Activated naive CD4-positive, alpha-beta T cell treated with anti-CD3 and anti-CD28 coated beads, Interleukin-2, amount 50 U/mL, for 72 hours (primary cell): ENCODE results near the gene FTL. TPM values are rescaled to one million over a fixed set of nuclear protein-coding genes. Genes with fewer than 3 reads are reported as not detected.
"Not testable (repeated sequence)": the region's sequence is repeated elsewhere in the genome, so short reads cannot be mapped to it uniquely, and the experiment has no call there.

Source experiments
- ATAC-seq, 2 donors: fragments of 150-1000 bp; cut with Tn5 transposase; 2 replicates each; pipeline ENCODE4 v1.10.0; 2021; ENCODE audit warnings: mild to moderate bottlenecking in 2 of 2, moderate library complexity in 2 of 2
- DNase-seq, 2 donors: peaks; one replicate each; pipeline ENCODE4 v3.0.0; 2021 to 2022; ENCODE audit warnings: low spot score in 2 of 2
- H3K27ac Mint-ChIP-seq, 2 donors: one replicate each; pipeline ENCODE4 v1.8.0; 2022; ENCODE audit warnings: mild to moderate bottlenecking in 2 of 2, mixed read lengths in 2 of 2
- H3K36me3 Mint-ChIP-seq, 2 donors: one replicate each; pipeline ENCODE4 v1.8.0; 2022; ENCODE audit warnings: mixed read lengths in 2 of 2
- H3K9me3 Mint-ChIP-seq, 2 donors: one replicate each; pipeline ENCODE4 v1.8.0; 2022; ENCODE audit warnings: mixed read lengths in 2 of 2
- total RNA-seq, 2 donors: library from RNA; stranded (reverse); gene quantifications; one replicate each; pipeline ENCODE4 v1.2.3, GENCODE V29; 2022

The FTL gene
- total RNA-seq: 1,000 to 10,000 TPM; 1,148 to 2,898 TPM

DNA sequence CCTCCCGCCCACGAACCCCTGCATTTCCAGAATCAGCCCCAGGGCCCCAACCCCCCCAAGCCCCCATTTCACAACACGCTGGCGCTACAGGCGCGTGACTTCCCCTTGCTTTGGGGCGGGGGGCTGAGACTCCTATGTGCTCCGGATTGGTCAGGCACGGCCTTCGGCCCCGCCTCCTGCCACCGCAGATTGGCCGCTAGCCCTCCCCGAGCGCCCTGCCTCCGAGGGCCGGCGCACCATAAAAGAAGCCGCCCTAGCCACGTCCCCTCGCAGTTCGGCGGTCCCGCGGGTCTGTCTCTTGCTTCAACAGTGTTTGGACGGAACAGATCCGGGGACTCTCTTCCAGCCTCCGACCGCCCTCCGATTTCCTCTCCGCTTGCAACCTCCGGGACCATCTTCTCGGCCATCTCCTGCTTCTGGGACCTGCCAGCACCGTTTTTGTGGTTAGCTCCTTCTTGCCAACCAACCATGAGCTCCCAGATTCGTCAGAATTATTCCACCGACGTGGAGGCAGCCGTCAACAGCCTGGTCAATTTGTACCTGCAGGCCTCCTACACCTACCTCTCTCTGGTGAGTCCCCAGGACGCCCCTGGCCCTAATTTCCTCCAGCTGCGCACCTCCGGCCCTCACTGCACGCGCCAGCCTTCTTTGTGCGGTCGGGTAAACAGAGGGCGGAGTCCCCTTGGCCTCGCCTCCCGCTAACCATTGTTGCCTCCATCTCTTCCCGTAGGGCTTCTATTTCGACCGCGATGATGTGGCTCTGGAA is at the start of gene FTL:
Gene FTL (plus strand): TSS at position 270 of the 766 bp plus-strand sequence. CDS start 199 bp downstream, at position 469.
- H3K36me3 Mint-ChIP-seq: peaks cover 19 to 22% of the 10 kb centered on the region in 2 donors
- H3K27ac Mint-ChIP-seq: peak within 1 kb of the TSS; percentile 96 to 100
- ATAC-seq: peak; percentile 66 to 72

DNA sequence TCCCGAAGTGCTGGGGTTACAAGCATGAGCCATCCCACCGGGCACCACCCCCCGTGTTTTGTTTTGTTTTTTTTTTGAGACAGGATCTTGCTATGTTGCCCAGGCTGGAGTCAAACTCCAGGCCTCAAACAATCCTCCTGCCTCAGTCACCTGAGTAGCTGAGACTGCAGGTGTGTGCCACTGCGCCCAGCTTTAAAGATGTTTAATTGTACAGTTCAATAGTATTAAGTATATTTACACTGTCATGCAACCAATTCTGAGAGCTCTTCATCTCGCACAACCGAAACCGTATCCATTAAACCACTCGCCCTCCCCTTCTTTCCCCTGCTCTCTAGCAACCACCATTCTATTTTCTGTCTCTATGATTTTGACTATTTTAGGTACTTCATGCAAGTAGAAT is 49.4 kb upstream of the FTL start:
- Mint-ChIP-seq H3K27ac (peak overlapping the region in 1 of 2 donors; percentile 0), H3K36me3 (peaks cover 6 to 27% of the 10 kb centered on the region in 2 donors), H3K9me3 (no peaks in the 10 kb centered on the region)
- ATAC-seq: no peak
- DNase-seq: no peak

More for the DNA sequence above, at the start of gene FTL:
- peak; percentile 95 to 96 for DNase-seq
- no peaks in the 10 kb centered on the region for H3K9me3 Mint-ChIP-seq

- peak overlapping the region in 1 of 2 donors; percentile 59 for H3K27ac Mint-ChIP-seq
Observed at GRCh38 chr19:48918071-48918470, 47.0 kb upstream of the FTL start.

DNA sequence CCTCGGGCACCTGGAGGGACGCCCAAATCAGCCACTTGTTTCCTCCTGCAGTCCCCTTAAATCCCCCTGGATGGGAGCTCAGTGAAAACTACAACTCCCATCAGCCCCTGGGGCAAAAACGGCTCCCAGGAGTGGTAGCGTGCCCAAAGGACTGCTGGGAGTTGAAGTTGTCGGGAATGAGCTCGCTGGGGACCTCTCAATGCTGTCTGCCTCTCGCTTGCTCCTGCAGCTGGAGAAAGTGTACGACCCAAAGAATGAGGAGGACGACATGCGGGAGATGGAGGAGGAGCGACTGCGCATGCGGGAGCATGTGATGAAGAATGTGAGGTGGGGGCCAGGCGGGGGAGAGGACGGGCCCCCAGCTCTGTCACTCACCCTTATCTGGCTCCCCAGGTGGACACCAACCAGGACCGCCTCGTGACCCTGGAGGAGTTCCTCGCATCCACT is 46.3 kb upstream of the FTL start:
- peaks cover 6 to 21% of the 10 kb centered on the region in 2 donors for H3K36me3 Mint-ChIP-seq
- no peaks in the 10 kb centered on the region for H3K9me3 Mint-ChIP-seq
- DNase-seq (no peak), ATAC-seq (peak in 1 of 2 donors; percentile 64)
- peak overlapping the region in 1 of 2 donors; percentile 56 for H3K27ac Mint-ChIP-seq

More at GRCh38 chr19:48918071-48918470, 47.0 kb upstream of the FTL start:
- no peaks in the 10 kb centered on the region for H3K9me3 Mint-ChIP-seq
- ATAC-seq: no peak
- DNase-seq: no peak
- H3K36me3 Mint-ChIP-seq: peaks cover 6 to 22% of the 10 kb centered on the region in 2 donors

- Mint-ChIP-seq H3K27ac (peak overlapping the region in 1 of 2 donors; percentile 68), H3K36me3 (peaks cover 3 to 18% of the 10 kb centered on the region in 2 donors)
- H3K9me3 Mint-ChIP-seq, DNase-seq, ATAC-seq: not testable (repeated sequence)
Observed at GRCh38 chr19:48919271-48919670, 45.8 kb upstream of the FTL start.

DNA sequence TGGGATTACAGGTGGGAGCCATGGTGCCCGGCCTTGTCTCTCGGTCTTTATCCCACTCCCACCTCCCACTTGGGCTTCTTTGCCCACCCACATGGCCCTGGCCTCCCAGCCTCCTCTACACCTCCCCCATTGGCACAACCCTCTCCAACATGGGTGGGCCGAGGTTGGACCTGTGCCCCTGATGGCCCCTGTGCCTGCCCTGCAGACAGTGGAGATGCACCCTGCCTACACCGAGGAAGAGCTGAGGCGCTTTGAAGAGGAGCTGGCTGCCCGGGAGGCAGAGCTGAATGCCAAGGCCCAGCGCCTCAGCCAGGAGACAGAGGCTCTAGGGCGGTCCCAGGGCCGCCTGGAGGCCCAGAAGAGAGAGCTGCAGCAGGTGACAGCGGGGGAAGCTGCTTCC is 44.2 kb upstream of the FTL start:
- no peak for ATAC-seq
- H3K27ac Mint-ChIP-seq: peak overlapping the region in 1 of 2 donors; percentile 58
- peaks cover 0 to 15% of the 10 kb centered on the region in 2 donors for H3K36me3 Mint-ChIP-seq
- H3K9me3 Mint-ChIP-seq: no peaks in the 10 kb centered on the region
- no peak for DNase-seq

- no peak for ATAC-seq
- Mint-ChIP-seq H3K9me3 (no peaks in the 10 kb centered on the region), H3K36me3 (peaks cover 0 to 15% of the 10 kb centered on the region in 2 donors)
Observed at GRCh38 chr19:48921721-48922500, 43.2 kb upstream of the FTL start.

GRCh38 chr19:48922548-48923490 is 42.3 kb upstream of the FTL start:
- DNase-seq: no peak
- H3K9me3 Mint-ChIP-seq: no peaks in the 10 kb centered on the region
- no peak for ATAC-seq
- H3K27ac Mint-ChIP-seq: peak overlapping the region; percentile 67 to 92
- H3K36me3 Mint-ChIP-seq: peaks cover 0 to 15% of the 10 kb centered on the region in 2 donors

More at GRCh38 chr19:48921721-48922500, 43.2 kb upstream of the FTL start:
- no peak for DNase-seq
- H3K27ac Mint-ChIP-seq: peak overlapping the region in 1 of 2 donors; percentile 58

DNA sequence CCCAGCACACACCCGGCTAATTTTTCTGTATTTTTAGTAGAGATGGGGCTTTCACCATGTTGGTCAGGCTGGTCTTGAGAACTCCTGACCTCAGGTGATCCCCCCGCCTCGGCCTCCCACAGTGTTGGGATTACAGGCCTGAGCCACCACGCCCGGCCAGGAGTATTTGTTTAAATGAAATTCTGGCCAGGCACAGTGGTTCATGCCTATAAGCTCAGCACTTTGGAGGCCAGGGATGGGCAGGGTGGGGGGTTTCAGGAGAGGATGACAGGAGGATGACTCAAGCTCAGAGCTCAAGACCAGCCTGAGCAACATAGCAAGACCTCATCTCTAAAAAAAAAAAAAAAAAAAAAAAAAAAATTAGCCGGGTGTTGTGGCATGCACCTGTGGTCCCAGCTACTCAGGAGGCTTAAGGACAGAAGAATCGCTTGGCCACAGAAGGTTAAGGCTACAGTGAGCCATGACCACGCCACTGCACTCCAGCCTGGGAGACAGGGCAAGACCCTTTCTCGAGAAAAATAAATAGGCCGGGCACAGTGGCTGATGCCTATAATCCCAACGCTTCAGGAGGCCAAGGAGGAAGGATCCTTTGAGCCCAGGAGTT is 39.8 kb upstream of the FTL start:
- ATAC-seq (peak in 1 of 2 donors; percentile 66), DNase-seq (no peak)
- Mint-ChIP-seq H3K27ac (peak overlapping the region in 1 of 2 donors; percentile 80), H3K9me3 (no peaks in the 10 kb centered on the region), H3K36me3 (peaks cover 0 to 9% of the 10 kb centered on the region in 2 donors)

- not testable (repeated sequence) for H3K9me3 Mint-ChIP-seq, DNase-seq, ATAC-seq, H3K36me3 Mint-ChIP-seq
- H3K27ac Mint-ChIP-seq: peak overlapping the region in 1 of 2 donors; percentile 77
Observed at GRCh38 chr19:48925890-48926289, 39.2 kb upstream of the FTL start.

DNA sequence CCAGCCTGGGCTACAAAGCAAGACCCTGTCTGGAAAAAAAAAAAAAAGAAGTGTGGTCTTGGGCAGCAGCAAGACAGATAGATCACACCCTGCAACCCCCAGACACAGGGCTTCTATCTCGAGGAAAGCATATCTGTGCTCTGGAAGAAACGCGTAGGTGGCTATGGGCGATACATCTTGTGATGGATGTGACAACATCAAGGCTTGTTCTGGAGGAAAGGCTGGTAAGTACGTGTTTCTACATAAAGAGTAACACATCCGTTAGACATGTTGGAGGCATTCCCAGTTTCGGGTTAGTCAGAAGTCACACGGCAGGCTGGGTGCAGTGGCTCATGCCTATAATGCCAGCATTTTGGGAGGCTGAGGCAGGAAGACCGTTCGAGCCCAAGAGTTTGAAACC is 38.2 kb upstream of the FTL start:
- H3K27ac Mint-ChIP-seq: peak overlapping the region; percentile 55 to 77
- H3K9me3 Mint-ChIP-seq: no peaks in the 10 kb centered on the region
- DNase-seq: peak; percentile 29 to 69
- ATAC-seq: peak; percentile 78 to 87
- peaks cover 0 to 9% of the 10 kb centered on the region in 2 donors for H3K36me3 Mint-ChIP-seq

- ATAC-seq, DNase-seq, H3K9me3 Mint-ChIP-seq, H3K27ac Mint-ChIP-seq, H3K36me3 Mint-ChIP-seq: not testable (repeated sequence)
Observed at GRCh38 chr19:48927692-48928091, 37.4 kb upstream of the FTL start.

DNA sequence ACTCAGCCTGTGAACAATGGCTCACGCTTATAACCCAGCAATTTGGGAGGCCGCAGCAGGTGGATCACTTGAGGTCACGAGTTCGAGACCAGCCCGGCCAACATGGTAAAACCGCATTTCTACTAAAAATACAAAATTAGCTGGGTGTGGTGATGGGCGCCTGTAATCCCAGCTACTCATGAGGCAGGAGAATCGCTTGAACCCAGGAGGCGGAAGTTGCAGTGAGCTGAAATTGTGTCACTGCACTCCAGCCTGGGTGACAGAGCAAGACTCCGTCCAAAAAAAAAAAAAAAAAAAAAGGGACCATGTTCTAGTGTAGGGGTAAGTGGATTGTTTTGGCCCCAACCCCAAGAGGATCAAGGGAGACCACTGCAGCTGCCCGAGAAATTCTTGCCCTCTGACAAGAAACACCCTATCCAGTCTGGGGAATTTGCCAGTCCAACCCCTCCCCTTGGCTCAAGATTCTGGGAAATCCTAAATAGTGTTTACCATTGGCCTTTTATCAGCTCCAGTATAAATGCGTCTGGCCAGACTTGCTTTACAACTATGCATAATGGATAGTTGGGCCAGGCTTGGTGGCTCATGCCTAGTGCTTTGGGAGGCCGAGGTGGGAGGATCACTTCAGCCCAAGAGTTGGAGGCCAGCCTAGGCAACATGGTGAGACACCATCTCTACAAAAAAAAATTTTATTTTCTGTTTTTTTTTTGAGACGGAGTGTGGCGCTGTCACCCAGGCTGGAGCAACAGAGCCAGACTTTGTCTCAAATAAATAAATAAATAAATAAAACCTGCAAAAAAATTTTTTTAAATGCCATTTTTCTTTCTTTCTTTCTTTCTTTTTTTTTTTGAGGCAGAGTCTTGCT is 36.7 kb upstream of the FTL start:
- Mint-ChIP-seq H3K27ac (no peak overlapping the region), H3K9me3 (no peaks in the 10 kb centered on the region), H3K36me3 (no peaks in the 10 kb centered on the region)
- DNase-seq: no peak
- ATAC-seq: no peak

DNA sequence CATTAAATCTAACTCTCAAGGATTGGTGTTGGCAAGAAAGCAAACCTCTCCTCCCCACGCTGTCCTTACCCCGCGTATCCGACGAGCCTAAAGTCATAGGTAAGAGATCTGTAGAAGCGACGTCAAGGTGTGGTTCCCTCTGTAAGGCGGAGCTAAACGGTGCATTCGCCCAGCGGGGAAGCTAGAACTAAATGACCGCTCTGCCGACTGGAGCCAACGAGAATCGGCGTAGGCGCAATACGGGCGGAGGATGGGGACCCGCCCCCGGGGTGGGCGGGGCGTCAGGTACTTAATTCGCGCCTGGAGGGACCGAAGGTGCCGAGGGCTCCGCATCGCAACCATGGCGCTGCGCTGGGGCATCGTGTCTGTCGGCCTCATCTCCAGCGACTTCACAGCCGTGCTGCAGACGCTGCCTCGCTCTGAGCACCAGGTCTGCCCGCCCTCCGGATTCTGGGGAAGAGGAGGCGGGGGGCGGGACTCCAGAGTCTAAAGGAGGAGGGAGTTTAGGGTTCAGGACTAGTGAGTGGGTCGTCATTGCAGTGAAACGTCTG is 31.7 kb upstream of the FTL start, which contains the start of gene DHDH:
Gene DHDH (plus strand): TSS at position 318 of the 551 bp plus-strand sequence. CDS start 23 bp downstream, at position 341.
- DNase-seq (peak; percentile 87), ATAC-seq (peak; percentile 98 to 99)
- Mint-ChIP-seq H3K36me3 (no peaks in the 10 kb centered on the region), H3K9me3 (no peaks in the 10 kb centered on the region), H3K27ac (peak within 1 kb of the TSS; percentile 65 to 82)
